ENCODE data around the gene LYZ. TPM values are rescaled to one million over a fixed set of nuclear protein-coding genes. Genes with fewer than 3 reads are reported as not detected.
A peak's percentile ranks its signal among the peaks of the same experiment; 100 is the strongest.
"Not testable (repeated sequence)": the region's sequence is repeated elsewhere in the genome, so short reads cannot be mapped to it uniquely, and the experiment has no call there.

The LYZ gene
- not detected in 2 replicates for total RNA-seq (2014; rRNA removed; shearing (Covaris generic))

GRCh38 chr12:69348162-69348938 is at the start of gene LYZ:
TSS of gene LYZ (plus strand) at chr12:69348381. CDS start at chr12:69348409, 28 bp downstream.
- DNase-seq (ENCODE audit: low read depth), result no peak

GRCh38 chr12:69298947-69299346 is 49.2 kb upstream of the LYZ start:
- DNase-seq (ENCODE audit: low read depth), result no peak

GRCh38 chr12:69304284-69304683 is 43.9 kb upstream of the LYZ start:
- no peak for DNase-seq (ENCODE audit: low read depth)

- peak; percentile 17 for DNase-seq (ENCODE audit: low read depth)
Measured at GRCh38 chr12:69309461-69309860, 38.7 kb upstream of the LYZ start.

GRCh38 chr12:69313209-69313608 is 35.0 kb upstream of the LYZ start:
- no peak for DNase-seq (ENCODE audit: low read depth)

GRCh38 chr12:69316784-69317183 is 31.4 kb upstream of the LYZ start:
- DNase-seq (ENCODE audit: low read depth), result not testable (repeated sequence)

- not testable (repeated sequence) for DNase-seq (ENCODE audit: low read depth)
Measured at GRCh38 chr12:69317233-69317632, 30.9 kb upstream of the LYZ start.

- no peak for DNase-seq (ENCODE audit: low read depth)
Measured at GRCh38 chr12:69318225-69318624, 30.0 kb upstream of the LYZ start.

GRCh38 chr12:69321351-69321750 is 26.8 kb upstream of the LYZ start:
- DNase-seq (ENCODE audit: low read depth), result no peak

- DNase-seq (ENCODE audit: low read depth), result no peak
Measured at GRCh38 chr12:69324797-69325466, 23.2 kb upstream of the LYZ start.

GRCh38 chr12:69328426-69328825 is 19.8 kb upstream of the LYZ start:
- no peak for DNase-seq (ENCODE audit: low read depth)

- no peak for DNase-seq (ENCODE audit: low read depth)
Measured at GRCh38 chr12:69329669-69330428, 18.3 kb upstream of the LYZ start.

GRCh38 chr12:69330475-69331473 is 17.4 kb upstream of the LYZ start:
- DNase-seq (ENCODE audit: low read depth), result peak; percentile 20

- DNase-seq (ENCODE audit: low read depth), result no peak
Measured at GRCh38 chr12:69331519-69331908, 16.7 kb upstream of the LYZ start.

- DNase-seq (ENCODE audit: low read depth), result no peak
Measured at GRCh38 chr12:69331909-69332684, 16.1 kb upstream of the LYZ start.

GRCh38 chr12:69332815-69333358 is 15.3 kb upstream of the LYZ start:
- no peak for DNase-seq (ENCODE audit: low read depth)

- no peak for DNase-seq (ENCODE audit: low read depth)
Measured at GRCh38 chr12:69334158-69334557, 14.0 kb upstream of the LYZ start.

- no peak for DNase-seq (ENCODE audit: low read depth)
Measured at GRCh38 chr12:69337311-69338090, 10.7 kb upstream of the LYZ start.

- DNase-seq (ENCODE audit: low read depth), result no peak
Measured at GRCh38 chr12:69338120-69338859, 9.9 kb upstream of the LYZ start.
